Measurements from ENCODE around the gene TNFRSF9.

The TNFRSF9 gene

DNA sequence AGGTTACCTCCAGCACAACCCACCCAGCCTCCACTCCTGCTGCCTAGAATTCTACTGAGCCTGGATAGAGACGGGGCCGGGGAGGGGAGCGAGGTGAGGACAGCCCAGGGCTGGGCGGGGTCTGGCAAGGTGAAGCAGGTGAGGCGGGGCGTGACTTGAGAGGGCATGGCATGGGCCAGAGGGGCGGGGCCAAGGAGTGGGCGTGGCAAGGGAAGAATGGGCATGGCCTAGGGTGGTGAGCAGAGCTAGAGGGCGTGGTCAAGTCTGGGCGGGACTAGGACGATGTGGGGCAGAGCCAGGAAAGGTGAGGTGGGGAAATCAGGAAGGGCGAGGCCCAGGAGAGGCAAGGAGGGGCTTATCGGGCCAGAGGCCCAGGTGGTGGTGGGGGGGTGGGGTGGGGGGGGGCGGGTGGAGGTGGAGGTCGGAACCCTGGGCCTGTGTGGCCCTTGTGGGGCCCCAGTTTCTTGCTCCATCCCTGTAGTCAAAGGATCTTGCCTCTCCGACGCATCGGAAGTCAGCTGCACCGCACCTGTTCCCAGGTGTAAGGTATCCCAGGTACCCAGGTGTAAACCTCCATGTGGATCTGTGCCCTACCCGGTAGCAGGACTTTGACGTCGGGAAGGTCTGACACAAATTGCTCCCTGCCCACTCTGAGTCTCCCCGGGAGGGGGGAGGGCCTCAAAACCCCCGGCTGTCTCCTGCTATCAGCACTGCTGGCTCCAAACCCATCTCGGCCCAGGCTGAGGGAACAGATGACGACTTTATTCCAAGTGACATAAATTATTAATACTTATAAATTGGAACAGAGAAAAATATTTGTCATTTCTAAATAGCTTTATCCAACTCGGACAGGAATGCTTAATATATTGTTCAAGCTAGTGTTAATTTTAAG lies 54.9 kb downstream of the TNFRSF9 start:
- no peaks in the 10 kb centered on the region for H3K36me3 Mint-ChIP-seq (ENCODE audit: low read depth)

DNA sequence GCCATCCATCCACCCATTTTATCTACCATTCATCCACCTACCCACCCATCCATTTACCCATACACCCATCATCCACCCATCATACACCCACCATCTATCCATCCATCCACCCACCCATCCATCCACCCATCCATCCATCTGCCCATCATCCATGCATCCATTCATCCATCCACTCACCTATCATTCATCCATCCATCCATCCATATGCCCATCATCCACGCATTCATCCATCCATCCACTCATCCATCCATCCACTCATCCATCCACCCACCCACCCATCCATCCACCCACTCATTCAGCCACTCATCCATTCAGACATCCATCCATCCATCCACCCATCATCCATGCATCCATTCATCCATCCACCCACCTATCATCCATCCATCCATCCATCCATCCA lies 55.9 kb downstream of the TNFRSF9 start:
- no peaks in the 10 kb centered on the region for H3K9me3 Mint-ChIP-seq
- H3K27me3 Mint-ChIP-seq (ENCODE audit: low read depth): peaks cover 14% of the 10 kb centered on the region
- H3K4me1 Mint-ChIP-seq (ENCODE audit: low read depth): no peaks in the 10 kb centered on the region
- no peak overlapping the region for H3K27ac Mint-ChIP-seq
- H3K36me3 Mint-ChIP-seq (ENCODE audit: low read depth): no peaks in the 10 kb centered on the region
- no peak overlapping the region for H3K4me3 Mint-ChIP-seq

More for the DNA sequence above, 54.9 kb downstream of the TNFRSF9 start:
- Mint-ChIP-seq H3K4me1 (ENCODE audit: low read depth) (no peaks in the 10 kb centered on the region), H3K4me3 (no peak overlapping the region), H3K27ac (no peak overlapping the region), H3K9me3 (no peaks in the 10 kb centered on the region), H3K27me3 (ENCODE audit: low read depth) (peaks cover 19% of the 10 kb centered on the region)

DNA sequence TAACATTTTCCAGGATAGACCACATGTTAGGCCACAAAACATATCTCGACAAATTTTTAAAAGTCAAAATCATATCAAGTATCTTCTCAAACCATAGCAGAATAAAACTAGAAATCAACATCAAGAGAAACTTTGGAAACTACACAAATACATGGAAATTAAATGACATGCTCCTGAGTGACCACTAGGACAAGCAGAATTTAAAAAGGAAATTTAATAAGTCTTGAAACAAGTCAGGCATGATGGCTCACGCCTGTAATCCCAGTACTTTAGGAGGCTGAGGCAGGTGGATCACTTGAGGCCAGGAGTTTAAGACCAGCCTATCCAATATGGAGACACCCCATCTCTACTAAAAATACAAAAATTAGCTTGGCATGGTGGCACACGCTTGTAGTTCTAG lies 61.4 kb downstream of the TNFRSF9 start:
- Mint-ChIP-seq H3K4me1 (ENCODE audit: low read depth) (peaks cover 3% of the 10 kb centered on the region), H3K9me3 (peaks cover 14% of the 10 kb centered on the region), H3K4me3 (no peak overlapping the region), H3K36me3 (ENCODE audit: low read depth) (peaks cover 5% of the 10 kb centered on the region), H3K27me3 (ENCODE audit: low read depth) (no peaks in the 10 kb centered on the region), H3K27ac (no peak overlapping the region)

DNA sequence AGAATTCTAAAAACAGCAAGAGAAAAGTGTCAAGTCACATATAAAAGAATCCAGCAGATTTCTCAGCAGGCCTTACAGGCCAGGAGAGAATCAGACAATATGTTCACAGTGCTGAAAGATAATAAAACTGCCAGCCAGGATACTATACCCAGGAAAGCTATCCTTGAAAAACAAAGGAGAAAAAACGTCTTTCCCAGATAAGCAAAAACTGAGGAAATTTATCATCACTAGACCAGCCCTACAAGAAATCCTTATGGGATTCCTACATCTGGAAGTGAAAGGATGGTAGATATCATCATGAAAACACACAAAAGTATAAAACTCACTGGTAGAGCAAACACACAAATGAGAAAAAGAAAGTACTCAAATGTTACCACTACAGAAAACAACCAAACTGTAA lies 62.6 kb downstream of the TNFRSF9 start:
- Mint-ChIP-seq H3K27ac (no peak overlapping the region), H3K4me3 (no peak overlapping the region), H3K9me3 (peaks cover 14% of the 10 kb centered on the region), H3K27me3 (ENCODE audit: low read depth) (no peaks in the 10 kb centered on the region), H3K4me1 (ENCODE audit: low read depth) (peaks cover 3% of the 10 kb centered on the region), H3K36me3 (ENCODE audit: low read depth) (peaks cover 5% of the 10 kb centered on the region)

DNA sequence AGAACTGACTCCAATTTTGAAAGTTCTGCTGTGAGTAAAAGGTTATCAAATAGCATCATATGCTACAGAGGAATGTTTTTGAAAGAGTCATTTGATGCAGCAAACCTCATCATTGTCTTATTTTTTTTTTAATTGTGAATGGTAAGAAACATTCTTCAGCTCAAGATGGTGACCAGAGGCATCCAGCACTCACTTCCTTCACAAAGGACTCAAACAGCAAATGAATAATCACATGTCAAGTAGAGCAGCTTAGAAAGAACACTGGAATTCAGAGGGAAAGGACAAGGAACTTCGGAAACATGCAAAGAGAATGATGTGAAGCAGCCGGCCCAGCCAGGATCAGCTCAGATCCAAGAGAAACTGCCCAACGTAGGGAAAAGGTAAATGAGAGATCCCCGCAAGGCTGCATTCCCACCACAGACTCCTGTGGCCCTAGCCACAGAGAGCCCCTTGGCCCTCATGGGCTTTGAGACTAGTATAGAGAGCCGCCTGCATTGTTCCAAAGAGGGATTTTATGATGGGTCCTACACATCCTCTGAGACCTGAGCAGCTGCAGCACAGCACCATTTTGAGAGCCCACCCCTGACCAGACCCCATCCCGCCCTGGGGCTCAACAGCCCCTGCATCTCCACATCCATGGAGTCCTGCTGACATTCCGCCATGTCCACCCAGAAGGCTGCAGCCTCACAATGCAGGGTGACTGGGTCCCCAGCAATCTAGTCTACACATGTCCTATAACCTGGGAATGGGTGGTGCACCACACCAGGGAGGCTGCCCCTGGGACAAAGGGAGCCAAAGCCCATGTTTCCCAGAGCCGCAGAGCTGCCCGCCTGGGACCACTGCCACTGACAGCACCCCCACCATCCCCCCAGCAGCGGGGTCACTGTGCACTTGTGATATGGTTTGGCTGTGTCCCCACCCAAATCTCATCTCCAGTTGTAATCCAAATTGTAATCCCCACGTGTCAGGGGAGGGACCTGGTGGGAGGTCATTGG lies 66.5 kb downstream of the TNFRSF9 start:
- Mint-ChIP-seq H3K4me1 (ENCODE audit: low read depth) (peaks cover 3% of the 10 kb centered on the region), H3K27ac (no peak overlapping the region), H3K27me3 (ENCODE audit: low read depth) (no peaks in the 10 kb centered on the region), H3K36me3 (ENCODE audit: low read depth) (peaks cover 5% of the 10 kb centered on the region), H3K4me3 (no peak overlapping the region), H3K9me3 (peaks cover 14% of the 10 kb centered on the region)

DNA sequence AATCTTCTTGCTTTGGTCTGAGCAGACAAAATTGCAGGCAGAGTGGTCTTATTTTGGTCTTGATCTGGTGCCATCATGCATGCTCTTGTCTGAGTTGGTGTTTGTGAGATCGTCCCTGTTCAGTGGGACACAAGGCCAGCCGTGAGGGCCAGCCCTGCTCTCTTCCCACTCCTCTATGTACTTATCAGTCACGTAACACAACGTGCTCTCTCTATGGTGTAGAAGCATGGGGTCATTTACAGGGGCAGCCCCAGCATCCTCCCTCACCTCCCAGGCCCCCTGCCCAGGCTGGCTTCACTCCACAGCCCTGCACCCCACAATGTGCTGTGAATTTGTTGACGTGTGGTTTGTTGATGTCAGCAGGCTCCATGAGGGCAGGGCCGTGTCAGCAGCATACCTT lies 69.5 kb downstream of the TNFRSF9 start:
- Mint-ChIP-seq H3K9me3 (no peaks in the 10 kb centered on the region), H3K36me3 (ENCODE audit: low read depth) (no peaks in the 10 kb centered on the region), H3K27me3 (ENCODE audit: low read depth) (no peaks in the 10 kb centered on the region), H3K4me3 (no peak overlapping the region), H3K27ac (no peak overlapping the region), H3K4me1 (ENCODE audit: low read depth) (no peaks in the 10 kb centered on the region)

DNA sequence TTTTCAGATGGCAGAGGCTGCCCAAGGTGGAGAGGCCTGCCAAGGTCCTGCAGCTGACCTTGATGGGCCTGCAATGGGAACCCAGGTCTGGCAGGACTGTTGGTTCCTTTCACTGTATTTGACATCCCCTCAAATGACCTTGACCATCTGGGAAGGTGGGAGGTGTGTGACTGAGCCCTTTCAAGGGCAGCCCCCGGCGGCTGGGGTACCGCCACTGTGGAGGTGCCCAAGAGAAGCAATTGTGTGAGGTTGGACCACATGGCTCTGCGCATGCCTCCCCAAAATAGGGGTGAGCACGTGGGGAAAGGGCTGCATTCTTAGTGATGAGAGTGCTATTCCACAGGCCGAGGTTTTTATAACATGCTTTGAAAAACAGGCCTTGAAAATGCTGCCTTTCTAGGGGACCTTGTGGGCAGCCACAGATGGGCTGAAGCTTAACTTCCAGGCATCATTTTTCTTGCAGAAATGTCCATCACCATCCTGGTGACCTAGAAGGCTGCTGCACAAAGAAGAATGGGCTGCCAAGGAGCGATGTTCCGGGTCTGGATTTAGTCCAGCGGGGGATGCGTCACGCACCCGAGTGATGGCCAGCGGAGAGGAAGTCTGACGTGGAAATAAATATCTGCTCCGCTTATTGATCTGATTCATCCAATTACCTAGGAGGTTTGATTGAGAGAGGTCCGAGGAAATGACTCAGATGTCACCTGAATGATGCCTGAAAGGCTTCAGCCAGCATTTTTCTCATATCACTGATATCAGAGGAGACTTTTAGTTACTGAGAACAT lies 71.3 kb downstream of the TNFRSF9 start:
- H3K27ac Mint-ChIP-seq: no peak overlapping the region
- no peaks in the 10 kb centered on the region for H3K9me3 Mint-ChIP-seq
- no peak overlapping the region for H3K4me3 Mint-ChIP-seq
- H3K36me3 Mint-ChIP-seq (ENCODE audit: low read depth): no peaks in the 10 kb centered on the region
- H3K4me1 Mint-ChIP-seq (ENCODE audit: low read depth): no peaks in the 10 kb centered on the region
- H3K27me3 Mint-ChIP-seq (ENCODE audit: low read depth): no peaks in the 10 kb centered on the region

DNA sequence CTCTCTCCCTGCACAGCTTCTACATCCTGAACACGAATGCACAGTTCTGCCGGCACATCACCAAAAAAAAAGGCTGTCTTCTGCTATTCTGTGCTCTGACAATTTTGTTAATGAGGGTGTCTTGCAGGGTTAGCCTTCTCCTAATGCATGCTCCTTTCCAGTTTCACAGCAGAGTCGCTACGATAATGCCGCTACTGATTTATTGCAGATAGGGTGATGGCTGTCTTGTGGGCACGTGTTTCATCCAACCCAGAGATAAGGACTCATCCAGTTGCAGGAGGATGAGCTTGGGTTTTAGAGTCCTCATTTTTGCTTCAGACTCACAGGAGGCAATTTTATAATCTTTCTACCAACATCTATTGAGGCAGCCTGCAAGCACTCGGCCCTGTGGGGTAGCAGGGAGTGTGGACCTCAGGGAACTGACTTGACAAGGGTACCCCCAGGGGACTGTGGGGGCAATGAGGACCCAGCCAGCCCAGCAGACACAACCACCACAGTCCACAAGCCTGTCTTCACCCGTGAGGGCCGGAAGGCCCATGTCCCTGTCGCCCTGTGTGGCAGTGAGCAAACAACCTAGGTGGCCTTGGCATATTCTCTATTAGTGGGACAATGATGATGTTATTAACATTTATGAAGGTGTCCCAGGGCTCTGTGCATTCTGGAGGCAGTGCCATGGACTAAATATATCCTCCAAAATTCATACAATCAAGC lies 72.4 kb downstream of the TNFRSF9 start:
- Mint-ChIP-seq H3K36me3 (ENCODE audit: low read depth) (no peaks in the 10 kb centered on the region), H3K9me3 (no peaks in the 10 kb centered on the region), H3K4me3 (no peak overlapping the region), H3K4me1 (ENCODE audit: low read depth) (no peaks in the 10 kb centered on the region), H3K27ac (no peak overlapping the region), H3K27me3 (ENCODE audit: low read depth) (no peaks in the 10 kb centered on the region)

DNA sequence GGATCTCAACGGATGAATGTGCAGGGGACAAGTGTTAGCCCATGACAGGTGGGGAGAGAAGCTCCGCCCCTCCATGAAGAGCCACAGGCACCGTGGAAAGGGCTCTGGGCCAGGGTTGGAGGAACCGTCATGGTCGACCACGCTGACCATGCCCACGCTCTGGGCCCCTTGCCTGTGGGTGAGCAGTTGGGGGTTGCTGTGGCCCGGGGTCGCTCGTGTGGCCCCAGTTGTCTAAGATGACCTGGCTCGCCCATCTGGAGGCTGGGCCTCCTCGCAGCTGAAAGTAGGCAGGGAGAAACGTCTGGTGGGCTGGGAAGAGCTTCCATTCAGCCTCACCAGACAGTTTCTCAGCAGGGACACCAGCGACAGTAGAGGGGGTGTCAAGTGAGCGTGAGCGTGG lies 74.7 kb downstream of the TNFRSF9 start:
- no peaks in the 10 kb centered on the region for H3K27me3 Mint-ChIP-seq (ENCODE audit: low read depth)
- no peaks in the 10 kb centered on the region for H3K4me1 Mint-ChIP-seq (ENCODE audit: low read depth)
- no peak overlapping the region for H3K27ac Mint-ChIP-seq

More for the DNA sequence above, 74.7 kb downstream of the TNFRSF9 start:
- Mint-ChIP-seq H3K9me3 (no peaks in the 10 kb centered on the region), H3K4me3 (no peak overlapping the region), H3K36me3 (ENCODE audit: low read depth) (no peaks in the 10 kb centered on the region)
